Measurements from ENCODE around the gene ZBTB25. TPM values are rescaled to one million over a fixed set of nuclear protein-coding genes. Genes with fewer than 3 reads are reported as not detected.
A peak's percentile ranks its signal among the peaks of the same experiment; 100 is the strongest.

Gene ZBTB25
- total RNA-seq, 1 donor from 2014 or later, result 9.5 TPM

DNA sequence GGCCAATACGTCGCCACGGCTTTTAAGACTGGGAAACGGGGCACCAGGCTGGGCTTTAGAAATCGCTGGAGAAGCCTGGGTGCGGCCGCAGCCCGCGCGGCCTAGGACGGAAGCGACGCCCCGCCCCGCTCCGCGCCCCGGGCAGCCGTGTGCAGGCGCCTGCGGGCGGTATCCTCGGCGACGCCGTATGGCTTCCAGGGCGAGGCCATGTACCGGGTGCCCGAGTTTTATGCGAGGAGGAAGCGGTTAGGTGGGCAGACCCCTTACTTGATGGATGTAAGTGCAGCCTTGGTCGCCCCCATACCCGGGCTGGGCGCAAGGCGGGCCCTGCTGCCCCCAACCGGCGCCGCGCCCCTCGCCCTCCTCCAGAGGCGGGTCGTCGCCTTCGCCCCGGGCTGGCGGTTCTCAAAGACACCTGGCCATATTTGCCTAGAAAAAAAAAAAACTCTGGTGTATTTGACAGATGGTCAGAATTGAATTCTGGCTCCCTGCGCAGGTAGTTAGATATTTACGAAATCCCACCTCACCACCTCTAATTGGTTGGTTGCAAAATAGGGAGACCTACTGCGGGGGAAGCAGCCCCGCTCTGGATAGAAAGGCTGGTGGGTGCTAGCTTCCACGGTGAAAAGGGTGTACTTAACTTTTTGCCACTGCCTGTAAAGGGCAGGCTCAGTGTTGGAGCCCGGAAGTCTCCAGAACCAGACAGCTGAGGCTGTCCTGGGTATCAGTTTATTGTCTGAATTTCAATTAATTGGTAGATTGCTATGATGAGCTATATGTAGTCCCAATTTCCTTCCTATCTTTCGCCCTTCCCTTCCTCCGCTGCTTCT, 46.4 kb upstream of the ZBTB25 start, which contains the start of gene PPP1R36:
TSS of gene PPP1R36 (plus strand) at position 171 of the 830 bp plus-strand sequence. CDS start at position 208, 37 bp downstream.
- Mint-ChIP-seq H3K36me3 (ENCODE audit: low read depth, unreplicated experiment) (no peaks in the 10 kb centered on the region), H3K4me3 (ENCODE audit: unreplicated experiment) (peak within 1 kb of the TSS; percentile 72), H3K4me1 (ENCODE audit: low read depth, unreplicated experiment) (peaks cover 10% of the 10 kb centered on the region), H3K9me3 (ENCODE audit: unreplicated experiment) (no peaks in the 10 kb centered on the region), H3K27me3 (ENCODE audit: low read depth, unreplicated experiment) (peaks cover 15% of the 10 kb centered on the region), H3K27ac (ENCODE audit: unreplicated experiment) (peak within 1 kb of the TSS; percentile 51)
- Histone ChIP-seq H3K9me3 (ENCODE audit: insufficient read depth, low read depth, low read length) (no peaks in the 10 kb centered on the region), H3K4me1 (ENCODE audit: insufficient read depth, low read length) (peaks cover 10% of the 10 kb centered on the region), H3K27ac (ENCODE audit: low read depth, low read length) (no peak within 1 kb of the TSS), H3K4me3 (ENCODE audit: insufficient read depth, low read depth, low read length) (peak within 1 kb of the TSS; percentile 46), H4K20me1 (ENCODE audit: insufficient read depth, low read length) (no peaks in the 10 kb centered on the region), H3K36me3 (ENCODE audit: insufficient read depth, low read length) (no peaks in the 10 kb centered on the region), H3K9ac (ENCODE audit: low read length) (peak within 1 kb of the TSS; percentile 20), H3K27me3 (ENCODE audit: insufficient read depth, low read length) (peaks cover 20% of the 10 kb centered on the region), H3K4me2 (ENCODE audit: low read length) (peak within 1 kb of the TSS; percentile 82), H3K79me2 (ENCODE audit: insufficient read depth, low read length) (no peaks in the 10 kb centered on the region), H2AFZ (ENCODE audit: low read depth, low read length) (peak within 1 kb of the TSS; percentile 77)
- FAIRE-seq, result no peak
- no peak for DNase-seq (ENCODE audit: low read depth)
- peak; percentile 25 for TF ChIP-seq EZH2 (IDR thresholded peaks at IDR 0.05; ENCODE audit: insufficient read depth, low read length)
- TF ChIP-seq CTCF (IDR thresholded peaks at IDR 0.05; ENCODE audit: insufficient read depth, low read depth, low read length), result no peak

GRCh38 chr14:64549016-64549415, 45.4 kb upstream of the ZBTB25 start:
- Histone ChIP-seq H3K9me3 (ENCODE audit: insufficient read depth, low read depth, low read length) (no peaks in the 10 kb centered on the region), H3K36me3 (ENCODE audit: insufficient read depth, low read length) (no peaks in the 10 kb centered on the region), H4K20me1 (ENCODE audit: insufficient read depth, low read length) (no peaks in the 10 kb centered on the region), H3K4me3 (ENCODE audit: insufficient read depth, low read depth, low read length) (no peak overlapping the region), H3K27ac (ENCODE audit: low read depth, low read length) (no peak overlapping the region), H2AFZ (ENCODE audit: low read depth, low read length) (no peak overlapping the region), H3K4me2 (ENCODE audit: low read length) (no peak overlapping the region), H3K9ac (ENCODE audit: low read length) (no peak overlapping the region), H3K4me1 (ENCODE audit: insufficient read depth, low read length) (peaks cover 10% of the 10 kb centered on the region), H3K79me2 (ENCODE audit: insufficient read depth, low read length) (no peaks in the 10 kb centered on the region), H3K27me3 (ENCODE audit: insufficient read depth, low read length) (peaks cover 20% of the 10 kb centered on the region)
- H3K9me3 Mint-ChIP-seq (ENCODE audit: unreplicated experiment), result no peaks in the 10 kb centered on the region
- no peak for TF ChIP-seq CTCF (IDR thresholded peaks at IDR 0.05; ENCODE audit: insufficient read depth, low read depth, low read length)
- TF ChIP-seq EZH2 (IDR thresholded peaks at IDR 0.05; ENCODE audit: insufficient read depth, low read length), result no peak
- DNase-seq (ENCODE audit: low read depth) (no peak), FAIRE-seq (no peak)
- H3K27me3 Mint-ChIP-seq (ENCODE audit: low read depth, unreplicated experiment), result peaks cover 15% of the 10 kb centered on the region
- peaks cover 16% of the 10 kb centered on the region for H3K4me1 Mint-ChIP-seq (ENCODE audit: low read depth, unreplicated experiment)
- H3K4me3 Mint-ChIP-seq (ENCODE audit: unreplicated experiment), result no peak overlapping the region
- no peaks in the 10 kb centered on the region for H3K36me3 Mint-ChIP-seq (ENCODE audit: low read depth, unreplicated experiment)
- H3K27ac Mint-ChIP-seq (ENCODE audit: unreplicated experiment), result peak overlapping the region; percentile 51

Data from astrocyte (in vitro differentiated cells and primary cell).